Measurements from ENCODE around the gene SSH3.

GRCh38 chr11:67276781-67277230, 26.5 kb upstream of the SSH3 start:
- TF ChIP-seq CTCF (IDR thresholded peaks at IDR 0.05): peak in 4 of 6 experiments; percentile 28 to 59 (median 44)
- TF ChIP-seq POLR2A (IDR thresholded peaks at IDR 0.05): no peak
- TF ChIP-seq EP300 (IDR thresholded peaks at IDR 0.05): no peak
- no peak for TF ChIP-seq POLR2AphosphoS5 (IDR thresholded peaks at IDR 0.05)

Data from upper lobe of left lung (tissue), 4 donors.